ENCODE results near the gene SERTAD4. TPM values are rescaled to one million over a fixed set of nuclear protein-coding genes. Genes with fewer than 3 reads are reported as not detected.

The SERTAD4 gene
- total RNA-seq, 4 donors from 2014 or later: 0.60 to 6.7 (median 2.0) TPM

GRCh38 chr1:210237479-210237878 is 4.9 kb downstream of the SERTAD4 start:
- WGBS, 2 donors (ENCODE audit: low coverage in 1 of 2): 50 to 62% methylated on average over 5 of the region's 5 CpGs
- Histone ChIP-seq H3K27me3 (no peaks in the 10 kb centered on the region), H3K9me3 (no peaks in the 10 kb centered on the region), H3K4me3 (no peak overlapping the region), H3K27ac (peak overlapping the region; percentile 64 to 91 (median 90)), H3K36me3 (no peaks in the 10 kb centered on the region), H3K4me1 (peaks cover 7 to 62% (median 15%) of the 10 kb centered on the region in 4 donors)
- intact Hi-C loops (cut with DNase I; ENCODE audit: low total_unique reads): loop anchor here (5.0 kb wide), 1 partner anchor 55 kb away; no protein-coding TSS in a partner anchor
- in situ Hi-C loops (cut with MboI; ENCODE audit: low pct_ligation_motif_present in 1 of 4, low pct_unique_long_range_greater_than_20kb in 1 of 4, low sequenced_read_pairs in 3 of 4): no loop called here
- TF ChIP-seq POLR2AphosphoS5 (IDR thresholded peaks at IDR 0.05): no peak
- no peak for TF ChIP-seq EP300 (IDR thresholded peaks at IDR 0.05; ENCODE audit: low read depth)
- TF ChIP-seq CTCF (IDR thresholded peaks at IDR 0.05): no peak
- TF ChIP-seq POLR2A (IDR thresholded peaks at IDR 0.05): no peak
- no peak for DNase-seq

GRCh38 chr1:210237981-210238380 is 5.4 kb downstream of the SERTAD4 start:
- intact Hi-C loops (cut with DNase I; ENCODE audit: low total_unique reads) (loop anchor here (5.0 kb wide), 1 partner anchor 54 kb away; no protein-coding TSS in a partner anchor), in situ Hi-C loops (cut with MboI; ENCODE audit: low pct_ligation_motif_present in 1 of 4, low pct_unique_long_range_greater_than_20kb in 1 of 4, low sequenced_read_pairs in 3 of 4) (no loop called here)
- Histone ChIP-seq H3K27me3 (no peaks in the 10 kb centered on the region), H3K9me3 (no peaks in the 10 kb centered on the region), H3K36me3 (no peaks in the 10 kb centered on the region), H3K27ac (peak overlapping the region; percentile 64 to 91 (median 90)), H3K4me3 (no peak overlapping the region), H3K4me1 (peaks cover 7 to 61% (median 15%) of the 10 kb centered on the region in 4 donors)
- 80 to 86% methylated on average over 1 to 6 of the region's 8 CpGs for WGBS, 2 donors (ENCODE audit: low coverage in 1 of 2)
- TF ChIP-seq POLR2AphosphoS5 (IDR thresholded peaks at IDR 0.05) (no peak), CTCF (IDR thresholded peaks at IDR 0.05) (no peak), EP300 (IDR thresholded peaks at IDR 0.05; ENCODE audit: low read depth) (no peak), POLR2A (IDR thresholded peaks at IDR 0.05) (no peak)
- no peak for DNase-seq

GRCh38 chr1:210239349-210240111 is 6.9 kb downstream of the SERTAD4 start:
- no peak for DNase-seq
- TF ChIP-seq EP300 (IDR thresholded peaks at IDR 0.05; ENCODE audit: low read depth) (no peak), POLR2AphosphoS5 (IDR thresholded peaks at IDR 0.05) (peak in 2 of 3 donors; percentile 7 to 21), CTCF (IDR thresholded peaks at IDR 0.05) (peak; percentile 38 to 54 (median 41)), POLR2A (IDR thresholded peaks at IDR 0.05) (no peak)
- WGBS, 2 donors (ENCODE audit: low coverage in 1 of 2): 51 to 59% methylated on average over 7 of the region's 7 CpGs
- H3K4me1 ChIP-seq: peaks cover 0 to 47% (median 11%) of the 10 kb centered on the region in 4 donors
- H3K27ac ChIP-seq: peak overlapping the region in 3 of 4 donors; percentile 27 to 90 (median 90)
- H3K4me3 ChIP-seq: no peak overlapping the region
- H3K27me3 ChIP-seq: no peaks in the 10 kb centered on the region
- no peaks in the 10 kb centered on the region for H3K9me3 ChIP-seq
- in situ Hi-C loops (cut with MboI; ENCODE audit: low pct_ligation_motif_present in 1 of 4, low pct_unique_long_range_greater_than_20kb in 1 of 4, low sequenced_read_pairs in 3 of 4) (no loop called here), intact Hi-C loops (cut with DNase I; ENCODE audit: low total_unique reads) (loop anchor here (5.0 kb wide), 1 partner anchor 53 kb away; no protein-coding TSS in a partner anchor)
- H3K36me3 ChIP-seq: no peaks in the 10 kb centered on the region

GRCh38 chr1:210241121-210241520 is 8.5 kb downstream of the SERTAD4 start:
- Histone ChIP-seq H3K9me3 (no peaks in the 10 kb centered on the region), H3K27me3 (no peaks in the 10 kb centered on the region), H3K4me3 (no peak overlapping the region), H3K4me1 (peaks cover 0 to 38% (median 11%) of the 10 kb centered on the region in 4 donors), H3K36me3 (no peaks in the 10 kb centered on the region), H3K27ac (peak overlapping the region in 1 of 4 donors; percentile 24)
- no peak for DNase-seq
- no peak for TF ChIP-seq EP300 (IDR thresholded peaks at IDR 0.05; ENCODE audit: low read depth)
- no peak for TF ChIP-seq POLR2AphosphoS5 (IDR thresholded peaks at IDR 0.05)
- TF ChIP-seq CTCF (IDR thresholded peaks at IDR 0.05): no peak
- no peak for TF ChIP-seq POLR2A (IDR thresholded peaks at IDR 0.05)
- in situ Hi-C loops (cut with MboI; ENCODE audit: low pct_ligation_motif_present in 1 of 4, low pct_unique_long_range_greater_than_20kb in 1 of 4, low sequenced_read_pairs in 3 of 4) (no loop called here), intact Hi-C loops (cut with DNase I; ENCODE audit: low total_unique reads) (no loop called here)
- 84 to 91% methylated on average over 5 of the region's 5 CpGs for WGBS, 2 donors (ENCODE audit: low coverage in 1 of 2)
